HEK293 (cell line): Measurements from ENCODE around the gene MOB3C.

Experiments used
- CTCF ChIP-seq: fragments of 450-650 bp; formaldehyde crosslinking; IDR thresholded peaks from 2 replicates; pipeline ENCODE4 v1.5.1; 2016; ENCODE audit warnings: missing biosample characterization, missing genetic modification characterization
- TCF7L2 ChIP-seq: IDR thresholded peaks from 2 replicates; pipeline ENCODE4 v1.6.1; 2011; ENCODE audit warnings: low read depth, mild to moderate bottlenecking, inconsistent platforms, low read length, moderate library complexity, borderline replicate concordance
- ZNF404 ChIP-seq: fragments of 450-650 bp; formaldehyde crosslinking; IDR thresholded peaks from 2 replicates; pipeline ENCODE4 v1.5.1; 2017; ENCODE audit warnings: missing biosample characterization, missing genetic modification characterization
- ZNF473 ChIP-seq: fragments of 450-650 bp; formaldehyde crosslinking; IDR thresholded peaks from 2 replicates; pipeline ENCODE4 v1.5.1; 2017; ENCODE audit warnings: missing biosample characterization, missing genetic modification characterization

GRCh38 chr1:46643368-46643775 is 26.8 kb upstream of the MOB3C start:
- TF ChIP-seq ZNF473 (tag by site-specific recombination): no peak
- no peak for TF ChIP-seq CTCF (tag by site-specific recombination)
- no peak for TF ChIP-seq ZNF404 (tag by site-specific recombination)
- no peak for TF ChIP-seq TCF7L2
